Measurements from ENCODE around the gene FOXG1. TPM values are rescaled to one million over a fixed set of nuclear protein-coding genes. Genes with fewer than 3 reads are reported as not detected.

Gene FOXG1
- total and polyA plus RNA-seq, 2 donors from 2014 or later: not detected

GRCh38 chr14:28746247-28746646 is 20.3 kb upstream of the FOXG1 start:
- TF ChIP-seq CTCF (IDR thresholded peaks at IDR 0.05; ENCODE audit: borderline replicate concordance, extremely low read depth, insufficient read depth): no peak
- intact Hi-C loops (cut with DNase I): no loop called here
- Histone ChIP-seq H3K27me3 (ENCODE audit: control insufficient read depth, insufficient read depth, low read length) (no peaks in the 10 kb centered on the region), H3K4me1 (ENCODE audit: control insufficient read depth in 2 of 3, insufficient read depth in 2 of 3, low read depth in 1 of 3, low read length in 3 of 3) (no peaks in the 10 kb centered on the region), H3K4me3 (ENCODE audit: low read length in 3 of 3) (no peak overlapping the region), H3K9me3 (ENCODE audit: control insufficient read depth in 2 of 3, insufficient read depth in 1 of 3, low read length in 3 of 3) (peaks cover 0 to 7% (median 7%) of the 10 kb centered on the region in 3 donors), H3K27ac (ENCODE audit: low read depth in 2 of 2, low read length in 2 of 2) (no peak overlapping the region), H3K36me3 (ENCODE audit: control insufficient read depth in 2 of 3, insufficient read depth in 3 of 3, low read length in 3 of 3) (no peaks in the 10 kb centered on the region), H3K9ac (ENCODE audit: low read length in 3 of 3) (no peak overlapping the region)
- no peak for FAIRE-seq
- no peak for DNase-seq

GRCh38 chr14:28751467-28752058 is 15.0 kb upstream of the FOXG1 start:
- Histone ChIP-seq H3K9ac (ENCODE audit: low read length in 3 of 3) (no peak overlapping the region), H3K27me3 (ENCODE audit: control insufficient read depth, insufficient read depth, low read length) (peaks cover 21% of the 10 kb centered on the region), H3K9me3 (ENCODE audit: control insufficient read depth in 2 of 3, insufficient read depth in 1 of 3, low read length in 3 of 3) (peaks cover 0 to 7% (median 5%) of the 10 kb centered on the region in 3 donors), H3K36me3 (ENCODE audit: control insufficient read depth in 2 of 3, insufficient read depth in 3 of 3, low read length in 3 of 3) (no peaks in the 10 kb centered on the region), H3K4me1 (ENCODE audit: control insufficient read depth in 2 of 3, insufficient read depth in 2 of 3, low read depth in 1 of 3, low read length in 3 of 3) (no peaks in the 10 kb centered on the region), H3K27ac (ENCODE audit: low read depth in 2 of 2, low read length in 2 of 2) (no peak overlapping the region), H3K4me3 (ENCODE audit: low read length in 3 of 3) (no peak overlapping the region)
- FAIRE-seq: no peak
- DNase-seq: peak in 3 of 5 donors; percentile 56 to 79 (median 70)
- intact Hi-C loops (cut with DNase I): loop anchor here (10.0 kb wide), 2 partner anchors 783 to 1463 kb away; no protein-coding TSS in a partner anchor
- TF ChIP-seq CTCF (IDR thresholded peaks at IDR 0.05; ENCODE audit: borderline replicate concordance, extremely low read depth, insufficient read depth): peak; percentile 58

GRCh38 chr14:28754209-28754985 is 12.2 kb upstream of the FOXG1 start:
- Histone ChIP-seq H3K9ac (ENCODE audit: low read length in 3 of 3) (no peak overlapping the region), H3K9me3 (ENCODE audit: control insufficient read depth in 2 of 3, insufficient read depth in 1 of 3, low read length in 3 of 3) (no peaks in the 10 kb centered on the region), H3K4me1 (ENCODE audit: control insufficient read depth in 2 of 3, insufficient read depth in 2 of 3, low read depth in 1 of 3, low read length in 3 of 3) (peaks cover 0 to 6% (median 0%) of the 10 kb centered on the region in 3 donors), H3K4me3 (ENCODE audit: low read length in 3 of 3) (no peak overlapping the region), H3K36me3 (ENCODE audit: control insufficient read depth in 2 of 3, insufficient read depth in 3 of 3, low read length in 3 of 3) (no peaks in the 10 kb centered on the region), H3K27me3 (ENCODE audit: control insufficient read depth, insufficient read depth, low read length) (peaks cover 48% of the 10 kb centered on the region), H3K27ac (ENCODE audit: low read depth in 2 of 2, low read length in 2 of 2) (no peak overlapping the region)
- FAIRE-seq (peak; percentile 81), DNase-seq (peak in 2 of 5 donors; percentile 74 to 78)
- intact Hi-C loops (cut with DNase I): loop anchor here (10.0 kb wide), 2 partner anchors 780 to 1460 kb away; no protein-coding TSS in a partner anchor
- peak; percentile 68 for TF ChIP-seq CTCF (IDR thresholded peaks at IDR 0.05; ENCODE audit: borderline replicate concordance, extremely low read depth, insufficient read depth)
